HCT116 (cell line): Measurements from ENCODE around the gene MIPEP. TPM values are rescaled to one million over a fixed set of nuclear protein-coding genes. Genes with fewer than 3 reads are reported as not detected.
"Not testable (repeated sequence)": the region's sequence is repeated elsewhere in the genome, so short reads cannot be mapped to it uniquely, and the experiment has no call there.

ENCODE experiments used
- ATAC-seq: fragments of 200-7000 bp; cut with Tn5 transposase; 2 replicates; pipeline ENCODE4 v1.9.1; 2020; ENCODE audit warnings: mild to moderate bottlenecking, moderate library complexity
- BruUV-seq: library from RNA; stranded (reverse); fragments of 400-500 nt; replicated peaks from 2 replicates; lab custom pipeline; 2021; lab: Mats Ljungman, UMichigan
- CTCF ChIA-PET: fragments of 300-600 bp; sonication (Branson Sonifier 250); formaldehyde crosslinking; loops from one replicate; lab custom pipeline; 2021; ENCODE audit warnings: antibody characterized with exemption; lab: Charles Lee
- POLR2A ChIA-PET: fragments of 300-600, 350-600 bp; sonication (Branson Sonifier 250); formaldehyde crosslinking; loops from one replicate; lab custom pipeline; 2021; ENCODE audit warnings: antibody characterized with exemption; lab: Charles Lee
- RAD21 ChIA-PET, 2 experiments: fragments of 300-600 bp; sonication (Branson Sonifier 250); formaldehyde crosslinking; loops; one replicate each; lab custom pipeline; 2023; ENCODE audit warnings: low total read pairs in 2 of 2; ENCODE audit not compliant: uncharacterized antibody in 2 of 2, unreplicated experiment in 2 of 2, low non-redundant PET in 1 of 2; lab: Charles Lee
- DNase-seq: peaks from one replicate; pipeline ENCODE4 v3.0.0-alpha.2; 2010; ENCODE audit warnings: low read depth, low spot score
- H2AFZ ChIP-seq: fragments of 200-600 bp; shearing (Covaris generic), sonication (generic); 2 replicates; pipeline ENCODE4 v1.6.1; 2017; ENCODE audit warnings: low read depth, mixed run types, mixed read lengths, antibody characterized with exemption, low read length; ENCODE audit not compliant: poor library complexity, severe bottlenecking
- H3K27ac ChIP-seq: 2 replicates; pipeline ENCODE4 v1.5.1; 2012; ENCODE audit warnings: low read depth, low read length
- H3K27me3 ChIP-seq: fragments of 200-600 bp; sonication (generic); 2 replicates; pipeline ENCODE4 v1.6.1; 2016; ENCODE audit warnings: mixed run types, low read length, mixed read lengths; ENCODE audit not compliant: insufficient read depth
- H3K36me3 ChIP-seq, 2 experiments: fragments of 200-500 bp in 1 of 2; fragments of 200-600 bp in 1 of 2; sonication (Bioruptor generic) in 1 of 2; sonication (generic) in 1 of 2; 2 replicates each; pipeline versions ENCODE4 v1.5.1 to v1.6.1; 2014 to 2016; ENCODE audit warnings: low read length in 2 of 2, inconsistent platforms in 1 of 2, mixed read lengths in 1 of 2, mixed run types in 1 of 2; ENCODE audit not compliant: insufficient read depth in 2 of 2, control insufficient read depth in 1 of 2
- H3K4me1 ChIP-seq, 2 experiments: fragments of 200-600 bp in 1 of 2; sonication (generic) in 1 of 2; 2 replicates each; pipeline versions ENCODE4 v1.5.1 to v1.6.1; 2012 to 2017; ENCODE audit warnings: low read length in 2 of 2, inconsistent platforms in 1 of 2, mild to moderate bottlenecking in 1 of 2, mixed read lengths in 1 of 2, mixed run types in 1 of 2, moderate library complexity in 1 of 2; ENCODE audit not compliant: insufficient read depth in 2 of 2, control insufficient read depth in 1 of 2
- H3K4me2 ChIP-seq: fragments of 200-600 bp; sonication (generic); 2 replicates; pipeline ENCODE4 v1.6.1; 2017; ENCODE audit warnings: mixed run types, low read length, mixed read lengths
- H3K4me3 ChIP-seq, 2 experiments: fragments of 200-600 bp in 1 of 2; sonication (generic) in 1 of 2; replicated peaks in 1 of 2; 2 replicates each; pipeline ENCODE4 v1.5.1; 2011 to 2016; ENCODE audit warnings: low read length in 2 of 2, control low read depth in 1 of 2, low read depth in 1 of 2, mild to moderate bottlenecking in 1 of 2, mixed read lengths in 1 of 2, mixed run types in 1 of 2
- H3K79me2 ChIP-seq: fragments of 200-600 bp; sonication (generic); 2 replicates; pipeline ENCODE4 v1.6.1; 2017; ENCODE audit warnings: mild to moderate bottlenecking, mixed run types, low read length, moderate library complexity, mixed read lengths; ENCODE audit not compliant: insufficient read depth
- H3K9ac ChIP-seq: fragments of 200-600 bp; sonication (generic); 2 replicates; pipeline ENCODE4 v1.6.1; 2016; ENCODE audit warnings: low read length, mixed read lengths
- H3K9me2 ChIP-seq: fragments of 200-600 bp; sonication (generic), shearing (Covaris generic); 2 replicates; pipeline ENCODE4 v1.6.1; 2017; ENCODE audit warnings: mixed run types, mild to moderate bottlenecking, moderate library complexity; ENCODE audit not compliant: insufficient read depth
- H3K9me3 ChIP-seq, 2 experiments: fragments of 200-500 bp in 1 of 2; fragments of 200-600 bp in 1 of 2; sonication (Bioruptor generic) in 1 of 2; sonication (generic) in 1 of 2; 2 replicates each; pipeline ENCODE4 v1.6.1; 2014 to 2017; ENCODE audit warnings: low read length in 2 of 2, mixed read lengths in 2 of 2, inconsistent platforms in 1 of 2, low read depth in 1 of 2, mild to moderate bottlenecking in 1 of 2, mixed run types in 1 of 2, moderate library complexity in 1 of 2; ENCODE audit not compliant: control insufficient read depth in 1 of 2, insufficient read depth in 1 of 2
- H4K20me1 ChIP-seq: fragments of 200-600 bp; sonication (generic), shearing (Covaris generic); 2 replicates; pipeline ENCODE4 v1.6.1; 2017; ENCODE audit warnings: mixed run types, mild to moderate bottlenecking, moderate library complexity; ENCODE audit not compliant: insufficient read depth
- CBX3 ChIP-seq: IDR thresholded peaks from 2 replicates; pipeline ENCODE4 v1.6.1; 2012; ENCODE audit warnings: low read depth
- CEBPB ChIP-seq: IDR thresholded peaks from 2 replicates; pipeline ENCODE4 v1.6.1; 2012; ENCODE audit warnings: low read depth
- CTCF ChIP-seq, 3 experiments: fragments of 200-600 bp in 1 of 3; sonication (generic) in 1 of 3; IDR thresholded peaks in 2 of 3; conservative IDR thresholded peaks in 1 of 3; 2 replicates each; pipeline ENCODE4 v1.5.1; 2012 to 2017; ENCODE audit warnings: low read depth in 2 of 3, low read length in 2 of 3, antibody characterized with exemption in 1 of 3, borderline replicate concordance in 1 of 3, control low read depth in 1 of 3, mild to moderate bottlenecking in 1 of 3, mixed read lengths in 1 of 3, mixed run types in 1 of 3, moderate library complexity in 1 of 3; ENCODE audit not compliant: insufficient read depth in 1 of 3
- EGR1 ChIP-seq: IDR thresholded peaks from 2 replicates; pipeline ENCODE4 v1.6.1; 2012; ENCODE audit warnings: low read depth
- ELF1 ChIP-seq: IDR thresholded peaks from 2 replicates; pipeline ENCODE4 v1.6.1; 2012; ENCODE audit warnings: low read depth, borderline replicate concordance
- EZH2phosphoT487 ChIP-seq: fragments of 200-600 bp; IDR thresholded peaks from 2 replicates; pipeline ENCODE4 v1.6.1; 2018; ENCODE audit warnings: antibody characterized with exemption, borderline replicate concordance
- FOSL1 ChIP-seq: IDR thresholded peaks from 2 replicates; pipeline ENCODE4 v1.6.1; 2012; ENCODE audit warnings: low read depth
- JUND ChIP-seq: IDR thresholded peaks from 2 replicates; pipeline ENCODE4 v1.6.1; 2012
- MAX ChIP-seq: IDR thresholded peaks from 2 replicates; pipeline ENCODE4 v1.6.1; 2012
- POLR2AphosphoS5 ChIP-seq: IDR thresholded peaks from 2 replicates; pipeline ENCODE4 v1.6.1; 2011; ENCODE audit warnings: mild to moderate bottlenecking, low read depth, low read length, moderate library complexity
- RAD21 ChIP-seq: IDR thresholded peaks from 2 replicates; pipeline ENCODE4 v1.6.1; 2012; ENCODE audit warnings: low read depth, mild to moderate bottlenecking
- REST ChIP-seq: IDR thresholded peaks from 2 replicates; pipeline ENCODE4 v1.6.1; 2012; ENCODE audit warnings: low read depth
- SIN3A ChIP-seq: IDR thresholded peaks from 2 replicates; pipeline ENCODE4 v1.6.1; 2012; ENCODE audit warnings: low read depth
- SP1 ChIP-seq: IDR thresholded peaks from 2 replicates; pipeline ENCODE4 v1.6.1; 2012; ENCODE audit warnings: low read depth
- SRF ChIP-seq: IDR thresholded peaks from 2 replicates; pipeline ENCODE4 v1.6.1; 2012; ENCODE audit warnings: low read depth
- TCF7L2 ChIP-seq: IDR thresholded peaks from 2 replicates; pipeline ENCODE4 v1.7.0; 2011; ENCODE audit warnings: borderline replicate concordance, inconsistent platforms; ENCODE audit not compliant: insufficient read depth, insufficient read length; ENCODE audit errors: extremely low read depth
- YY1 ChIP-seq: IDR thresholded peaks from 2 replicates; pipeline ENCODE4 v1.6.1; 2011; ENCODE audit warnings: low read length, low read depth, moderate library complexity, mild to moderate bottlenecking; ENCODE audit not compliant: insufficient replicate concordance; ENCODE audit errors: extremely low read depth
- ZFX ChIP-seq: fragments of 450-650 bp; IDR thresholded peaks from 2 replicates; pipeline ENCODE4 v1.6.1; 2017
- ZNF274 ChIP-seq: fragments of 200-500 bp; sonication (Bioruptor generic); IDR thresholded peaks from 2 replicates; pipeline ENCODE4 v1.6.1; 2014; ENCODE audit warnings: mild to moderate bottlenecking, low read depth, low read length, inconsistent platforms
- intact Hi-C: fragments of 100-400 bp; cut with micrococcal nuclease; formaldehyde crosslinking; loops from 2 replicates; pipeline ENCODE4 v1.10.0; 2022
- total RNA-seq: library from RNA; stranded (reverse); gene quantifications from one replicate; pipeline ENCODE4 v1.2.1, GENCODE V29; 2021; ENCODE audit not compliant: unreplicated experiment
- TF ChIP-seq, protein P1 (sequence below): IDR thresholded peaks from 2 replicates; pipeline ENCODE4 v1.6.1; 2012

Gene MIPEP
- total RNA-seq, 1 experiment from 2014 or later: 33.3 TPM

DNA sequence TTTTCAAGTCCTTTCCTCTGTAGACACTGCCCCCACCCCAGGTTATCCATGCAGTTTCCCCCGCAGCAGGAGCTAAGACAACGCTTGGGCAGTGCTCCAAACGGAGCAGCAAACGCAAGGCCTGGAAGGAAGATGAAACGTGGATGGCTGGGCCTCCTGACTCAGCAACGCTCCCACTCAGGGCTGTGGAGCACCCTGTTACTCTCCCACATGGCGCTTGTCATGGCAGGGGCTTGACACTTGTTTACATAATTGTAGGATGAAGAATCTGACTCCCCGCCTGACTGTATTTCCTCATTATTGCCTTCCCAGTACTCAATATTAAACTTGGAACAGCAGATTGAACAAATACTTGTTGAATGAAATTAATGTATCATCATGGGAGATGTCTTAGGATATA, 8.9 kb upstream of the MIPEP start:
- Histone ChIP-seq H3K9me2 (no peaks in the 10 kb centered on the region), H3K79me2 (no peaks in the 10 kb centered on the region), H3K36me3 (no peaks in the 10 kb centered on the region), H3K4me2 (no peak overlapping the region), H3K4me3 (no peak overlapping the region), H3K27ac (no peak overlapping the region), H4K20me1 (no peaks in the 10 kb centered on the region), H2AFZ (no peak overlapping the region), H3K9ac (no peak overlapping the region), H3K4me1 (peaks cover 0 to 9% of the 10 kb centered on the region in 2 experiments; a peak in 1 of 4 replicates), H3K27me3 (no peaks in the 10 kb centered on the region), H3K9me3 (no peaks in the 10 kb centered on the region)
- CTCF ChIA-PET: no interaction called here
- BruUV-seq: no TSS peak
- POLR2A ChIA-PET: no interaction called here
- RAD21 ChIA-PET: no interaction called here
- DNase-seq (no peak), ATAC-seq (no peak)
- TF ChIP-seq YY1 (no peak), EZH2phosphoT487 (no peak), SIN3A (no peak), EGR1 (no peak), FOSL1 (no peak), CTCF (IDR thresholded peaks at IDR 0.05 in 2 of 3, conservative IDR thresholded peaks at IDR 0.05 in 1 of 3; ENCODE audit: borderline replicate concordance in 1 of 3, insufficient read depth in 1 of 3, low read depth in 2 of 3, low read length in 2 of 3) (no peak), MAX (no peak), TCF7L2 (no peak), SP1 (no peak), POLR2AphosphoS5 (no peak), ELF1 (no peak), ZFX (no peak), REST (no peak), JUND (no peak), ZNF274 (no peak), SRF (no peak), RAD21 (no peak), CBX3 (no peak), CEBPB (no peak)
- TF ChIP-seq, protein P1, sequence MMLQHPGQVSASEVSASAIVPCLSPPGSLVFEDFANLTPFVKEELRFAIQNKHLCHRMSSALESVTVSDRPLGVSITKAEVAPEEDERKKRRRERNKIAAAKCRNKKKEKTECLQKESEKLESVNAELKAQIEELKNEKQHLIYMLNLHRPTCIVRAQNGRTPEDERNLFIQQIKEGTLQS: no peak
- intact Hi-C loops: no loop called here

DNA sequence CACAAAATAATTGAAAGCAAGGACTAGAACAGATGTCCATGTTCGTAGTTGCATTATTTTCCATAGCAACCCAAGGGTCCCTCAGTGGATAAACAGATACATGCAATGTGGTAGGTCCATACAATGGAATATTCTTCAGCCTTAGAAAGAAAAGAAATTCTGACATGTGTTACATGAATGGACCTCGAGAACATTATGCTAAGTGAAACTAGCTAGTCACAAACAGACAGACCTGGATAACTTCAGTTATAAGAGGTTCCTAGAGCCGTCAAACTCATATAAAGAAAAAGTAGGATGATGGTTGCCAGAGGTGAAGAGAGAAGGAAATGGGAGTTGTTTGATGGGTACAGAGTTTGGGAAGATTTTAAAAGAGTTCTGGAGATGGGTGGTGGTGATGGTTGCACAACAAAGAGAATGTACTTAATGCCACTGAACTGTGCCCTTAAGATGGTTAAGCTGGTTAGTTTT, 8.3 kb upstream of the MIPEP start, which contains the start of gene C1QTNF9B:
C1QTNF9B (minus strand) TSS at position 51 of the 468 bp plus-strand sequence.
- BruUV-seq, H3K27ac ChIP-seq, H3K4me2 ChIP-seq, H3K27me3 ChIP-seq, ATAC-seq, H3K4me1 ChIP-seq, H3K9me2 ChIP-seq, H3K9me3 ChIP-seq, H3K4me3 ChIP-seq, DNase-seq, CTCF ChIA-PET, RAD21 ChIA-PET, H3K36me3 ChIP-seq, POLR2A ChIA-PET, H4K20me1 ChIP-seq, intact Hi-C loops, H3K79me2 ChIP-seq, H3K9ac ChIP-seq, H2AFZ ChIP-seq: not testable (repeated sequence)
